ENCODE measurements around the gene EGFL7. TPM values are rescaled to one million over a fixed set of nuclear protein-coding genes. Genes with fewer than 3 reads are reported as not detected.

Gene EGFL7
- total RNA-seq, 1 experiment from 2014 or later: 38.0 TPM

DNA sequence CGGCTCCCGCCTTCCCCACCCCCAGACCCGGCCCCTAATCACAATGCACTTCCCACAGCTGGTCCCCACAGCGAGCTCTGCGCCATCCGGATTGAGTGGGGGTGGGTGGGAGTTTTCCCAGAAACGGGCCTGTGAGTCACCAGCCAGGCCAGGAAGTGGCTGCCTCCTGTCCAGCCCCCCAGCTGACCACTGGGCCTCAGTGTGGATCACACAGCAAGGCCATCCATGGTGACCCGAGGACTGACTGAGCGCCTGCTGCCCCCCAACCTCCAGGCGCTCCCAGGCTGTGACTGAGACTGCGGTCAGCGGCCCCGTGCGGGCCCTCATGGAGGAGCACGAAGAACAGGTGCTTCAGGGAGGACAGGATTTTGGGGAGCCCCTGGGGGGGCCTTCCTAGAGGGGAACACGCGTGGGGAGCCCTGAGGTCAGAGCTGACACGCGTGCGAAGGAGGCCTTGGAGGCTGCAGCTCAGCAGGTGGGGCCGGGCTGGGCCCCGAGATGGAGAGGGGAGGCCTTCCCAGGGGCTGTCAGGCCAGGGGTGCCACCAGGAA is 48.3 kb upstream of the EGFL7 start:
- Histone ChIP-seq H3K79me1 (ENCODE audit: insufficient read depth, low read depth, low read length, poor library complexity, severe bottlenecking) (no peaks in the 10 kb centered on the region), H3K4me1 (ENCODE audit: insufficient read depth, low read length) (no peaks in the 10 kb centered on the region; the same call in 1 of the 2 replicates), H2BK12ac (ENCODE audit: insufficient read length, low read depth, low read length) (no peak overlapping the region), H3K56ac (ENCODE audit: insufficient read length, low read depth, low read length) (no peak overlapping the region), H4K20me1 (ENCODE audit: control insufficient read depth, insufficient read depth, insufficient read length) (no peaks in the 10 kb centered on the region), H4K5ac (ENCODE audit: insufficient read length, low read depth, low read length) (no peak overlapping the region), H2AFZ (ENCODE audit: low read length) (no peak overlapping the region), H3K23me2 (ENCODE audit: insufficient read length, low read depth, low read length, poor library complexity, severe bottlenecking) (no peaks in the 10 kb centered on the region), H3K9me3 (ENCODE audit: control insufficient read depth, low read depth, low read length) (no peaks in the 10 kb centered on the region), H4K91ac (ENCODE audit: insufficient read length, low read depth, low read length) (no peak overlapping the region), H3K18ac (ENCODE audit: insufficient read length, low read depth, low read length) (no peak overlapping the region), H2AK5ac (ENCODE audit: insufficient read length, low read length) (no peak overlapping the region), H2BK120ac (ENCODE audit: low read depth, low read length, poor library complexity, severe bottlenecking) (no peak overlapping the region), H3T11ph (ENCODE audit: low read length) (no peak overlapping the region), H3K79me2 (ENCODE audit: insufficient read depth, low read length) (no peaks in the 10 kb centered on the region), H3K14ac (ENCODE audit: insufficient read depth, low read length) (no peak overlapping the region), H3K4me2 (ENCODE audit: insufficient read depth, insufficient read length, low read length) (no peak overlapping the region), H2BK15ac (ENCODE audit: low read depth, low read length) (no peak overlapping the region), H4K8ac (replicated peaks; ENCODE audit: insufficient read length, low read depth, low read length) (no peak overlapping the region), H3K27ac (ENCODE audit: insufficient read length, low read depth, low read length) (no peak overlapping the region), H3K27me3 (ENCODE audit: insufficient read depth, low read length) (no peaks in the 10 kb centered on the region), H3K23ac (ENCODE audit: insufficient read length, low read depth, low read length) (no peak overlapping the region), H3K9ac (ENCODE audit: extremely low read depth, insufficient read length, low read length) (no peak overlapping the region), H3K4ac (ENCODE audit: low read depth, low read length) (no peak overlapping the region), H2BK20ac (ENCODE audit: low read depth, low read length, poor library complexity, severe bottlenecking) (no peak overlapping the region), H2BK5ac (ENCODE audit: insufficient read length, low read length) (no peak overlapping the region)
- Mint-ChIP-seq H3K27ac (no peak overlapping the region), H3K27me3 (ENCODE audit: low read depth) (peaks cover 6% of the 10 kb centered on the region), H3K36me3 (ENCODE audit: insufficient read depth in 1 of 3, low read depth in 3 of 3) (no peaks in the 10 kb centered on the region), H3K4me1 (peaks cover 12 to 14% of the 10 kb centered on the region in 2 experiments), H3K4me3 (no peak overlapping the region; a peak in 1 of 5 replicates), H3K9me3 (no peaks in the 10 kb centered on the region)
- TF ChIP-seq, protein P1, sequence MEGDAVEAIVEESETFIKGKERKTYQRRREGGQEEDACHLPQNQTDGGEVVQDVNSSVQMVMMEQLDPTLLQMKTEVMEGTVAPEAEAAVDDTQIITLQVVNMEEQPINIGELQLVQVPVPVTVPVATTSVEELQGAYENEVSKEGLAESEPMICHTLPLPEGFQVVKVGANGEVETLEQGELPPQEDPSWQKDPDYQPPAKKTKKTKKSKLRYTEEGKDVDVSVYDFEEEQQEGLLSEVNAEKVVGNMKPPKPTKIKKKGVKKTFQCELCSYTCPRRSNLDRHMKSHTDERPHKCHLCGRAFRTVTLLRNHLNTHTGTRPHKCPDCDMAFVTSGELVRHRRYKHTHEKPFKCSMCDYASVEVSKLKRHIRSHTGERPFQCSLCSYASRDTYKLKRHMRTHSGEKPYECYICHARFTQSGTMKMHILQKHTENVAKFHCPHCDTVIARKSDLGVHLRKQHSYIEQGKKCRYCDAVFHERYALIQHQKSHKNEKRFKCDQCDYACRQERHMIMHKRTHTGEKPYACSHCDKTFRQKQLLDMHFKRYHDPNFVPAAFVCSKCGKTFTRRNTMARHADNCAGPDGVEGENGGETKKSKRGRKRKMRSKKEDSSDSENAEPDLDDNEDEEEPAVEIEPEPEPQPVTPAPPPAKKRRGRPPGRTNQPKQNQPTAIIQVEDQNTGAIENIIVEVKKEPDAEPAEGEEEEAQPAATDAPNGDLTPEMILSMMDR (conservative IDR thresholded peaks at IDR 0.05): no peak
- no CpG with 5 or more reads among the region's 22 CpGs for WGBS (ENCODE audit: extremely low coverage, insufficient read length, low lambda C conversion rate)
- DNase-seq: no peak

Measured in H9 (cell line).